ENCODE results near the gene VSIR. TPM values are rescaled to one million over a fixed set of nuclear protein-coding genes. Genes with fewer than 3 reads are reported as not detected.

The VSIR gene
- total and polyA plus RNA-seq, 2 donors (not counting 1 experiment from before 2014, with no cell fraction given) = 40.5 to 61.2 TPM

DNA sequence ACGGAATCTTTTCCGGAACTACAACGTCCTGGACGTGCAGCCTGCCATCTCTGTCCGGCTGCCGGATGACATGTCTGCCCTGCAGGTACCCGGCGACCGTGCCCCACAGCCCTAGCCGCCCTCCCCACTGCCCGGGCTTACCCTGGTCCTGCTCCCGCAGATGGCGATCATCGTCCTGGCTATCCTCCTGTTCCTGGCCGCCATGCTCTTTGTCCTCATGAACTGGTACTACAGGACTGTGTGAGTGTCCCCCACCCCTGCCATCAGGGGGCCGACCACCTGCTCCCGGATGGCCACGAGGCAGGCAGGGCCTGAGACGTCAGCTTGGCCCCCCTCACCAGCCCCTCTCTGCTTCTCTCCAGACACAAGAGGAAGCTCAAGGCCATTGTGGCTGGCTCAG lies 38.0 kb upstream of the VSIR start:
- H3K36me3 ChIP-seq (replicated peaks in 1 of 2; ENCODE audit: control extremely low read depth in 1 of 2, control insufficient read depth in 1 of 2, extremely low read depth in 1 of 2, insufficient read depth in 2 of 2, low read length in 1 of 2) = peaks cover 0 to 10% of the 10 kb centered on the region in 2 experiments
- Mint-ChIP-seq H3K9me3 (ENCODE audit: insufficient read depth) (no peaks in the 10 kb centered on the region), H3K4me1 (peaks cover 6% of the 10 kb centered on the region), H3K27me3 (peaks cover 4% of the 10 kb centered on the region), H3K4me3 (no peak overlapping the region), H3K27ac (no peak overlapping the region)
- H4K20me1 ChIP-seq (ENCODE audit: control insufficient read depth, insufficient read depth, low read length, poor library complexity, severe bottlenecking) = no peaks in the 10 kb centered on the region
- no peak overlapping the region for H3K4me3 ChIP-seq (ENCODE audit: control extremely low read depth in 1 of 5, extremely low read depth in 1 of 5, insufficient read depth in 1 of 5, low read depth in 2 of 5, low read length in 4 of 5)
- H3K79me2 ChIP-seq (ENCODE audit: control insufficient read depth, insufficient read depth, low read length) = no peaks in the 10 kb centered on the region
- intact Hi-C loops (cut with micrococcal nuclease) = loop anchor here (5.0 kb wide), 1 partner anchor 429 kb away; no protein-coding TSS in a partner anchor
- no peak overlapping the region for H3K4me2 ChIP-seq (replicated peaks; ENCODE audit: low read depth, low read length, poor library complexity, severe bottlenecking)
- ATAC-seq (ENCODE audit: low read depth) (no peak), DNase-seq (no peak)
- H3K27me3 ChIP-seq (replicated peaks in 1 of 4; ENCODE audit: control extremely low read depth in 1 of 4, control insufficient read depth in 3 of 4, insufficient read depth in 4 of 4, low read length in 3 of 4) = no peaks in the 10 kb centered on the region
- ChIA-PET POLR2A (interaction anchor here (0.5 to 2.4 kb wide), 5 partner anchors 82 to 426 kb away, joined by 3 to 14 read pairs (median 4); no protein-coding TSS in a partner anchor), CTCF (interaction anchor here (0.6 to 8.6 kb wide), 41 partner anchors 10 to 508 kb away, joined by 3 to 106 read pairs (median 6); partner anchors contain the start of genes CDH23, SLC29A3 and VSIR)
- peaks cover 0 to 1% (median 0%) of the 10 kb centered on the region in 3 donors for H3K9me3 ChIP-seq (ENCODE audit: control extremely low read depth in 1 of 3, control insufficient read depth in 2 of 3, insufficient read depth in 1 of 3, low read length in 2 of 3)
- no peak overlapping the region for H2AFZ ChIP-seq (ENCODE audit: insufficient read depth, low read depth, low read length, poor library complexity, severe bottlenecking)
- 82% methylated on average over 18 of the region's 19 CpGs for WGBS (ENCODE audit: insufficient coverage)
- no peak for TF ChIP-seq EZH2 (IDR thresholded peaks at IDR 0.05; ENCODE audit: borderline replicate concordance, insufficient read depth, low read depth, low read length, poor library complexity, severe bottlenecking)
- TF ChIP-seq, protein P1, sequence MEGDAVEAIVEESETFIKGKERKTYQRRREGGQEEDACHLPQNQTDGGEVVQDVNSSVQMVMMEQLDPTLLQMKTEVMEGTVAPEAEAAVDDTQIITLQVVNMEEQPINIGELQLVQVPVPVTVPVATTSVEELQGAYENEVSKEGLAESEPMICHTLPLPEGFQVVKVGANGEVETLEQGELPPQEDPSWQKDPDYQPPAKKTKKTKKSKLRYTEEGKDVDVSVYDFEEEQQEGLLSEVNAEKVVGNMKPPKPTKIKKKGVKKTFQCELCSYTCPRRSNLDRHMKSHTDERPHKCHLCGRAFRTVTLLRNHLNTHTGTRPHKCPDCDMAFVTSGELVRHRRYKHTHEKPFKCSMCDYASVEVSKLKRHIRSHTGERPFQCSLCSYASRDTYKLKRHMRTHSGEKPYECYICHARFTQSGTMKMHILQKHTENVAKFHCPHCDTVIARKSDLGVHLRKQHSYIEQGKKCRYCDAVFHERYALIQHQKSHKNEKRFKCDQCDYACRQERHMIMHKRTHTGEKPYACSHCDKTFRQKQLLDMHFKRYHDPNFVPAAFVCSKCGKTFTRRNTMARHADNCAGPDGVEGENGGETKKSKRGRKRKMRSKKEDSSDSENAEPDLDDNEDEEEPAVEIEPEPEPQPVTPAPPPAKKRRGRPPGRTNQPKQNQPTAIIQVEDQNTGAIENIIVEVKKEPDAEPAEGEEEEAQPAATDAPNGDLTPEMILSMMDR (IDR thresholded peaks at IDR 0.05) = no peak
- no peak overlapping the region for H3K9ac ChIP-seq (ENCODE audit: low read length)
- peaks cover 5 to 11% of the 10 kb centered on the region in 2 donors for H3K4me1 ChIP-seq (ENCODE audit: control insufficient read depth in 2 of 2, insufficient read depth in 2 of 2, low read length in 2 of 2)
- no peak overlapping the region for H3K27ac ChIP-seq (ENCODE audit: low read length in 2 of 2)

DNA sequence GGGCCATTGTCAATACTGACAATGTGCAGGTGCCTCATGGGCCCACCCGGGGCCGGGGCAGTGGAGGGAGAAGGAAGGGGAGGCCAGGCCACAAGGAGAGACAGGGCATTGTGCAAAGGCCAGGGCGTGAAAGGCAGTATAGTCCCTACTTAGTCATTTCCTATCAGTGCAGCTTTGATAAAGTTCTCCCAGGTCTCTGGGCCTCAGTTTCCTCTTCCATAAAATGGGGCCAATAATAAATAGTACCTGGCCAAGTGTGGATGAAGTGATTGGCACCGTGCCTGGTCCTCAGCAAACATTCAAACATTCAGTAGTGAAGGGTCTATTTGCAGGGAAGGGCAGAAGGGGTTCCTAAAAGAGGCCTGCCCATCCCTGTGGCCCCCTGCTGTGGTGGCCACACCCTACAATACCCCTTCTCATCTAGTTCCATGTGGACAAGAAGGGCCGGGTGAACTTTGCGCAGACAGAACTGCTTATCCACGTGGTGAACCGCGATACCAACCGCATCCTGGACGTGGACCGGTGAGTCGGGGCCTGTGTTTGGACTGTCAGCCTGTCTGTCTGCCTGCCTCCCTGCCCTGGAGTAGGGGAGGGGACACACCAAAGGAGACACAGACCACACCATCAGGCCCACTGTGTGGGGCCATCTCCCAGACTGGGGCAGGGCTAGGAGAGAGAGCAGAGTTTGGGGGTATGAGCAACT lies 36.9 kb upstream of the VSIR start:
- Histone ChIP-seq H3K27me3 (replicated peaks in 1 of 4; ENCODE audit: control extremely low read depth in 1 of 4, control insufficient read depth in 3 of 4, insufficient read depth in 4 of 4, low read length in 3 of 4) (no peaks in the 10 kb centered on the region), H3K9ac (ENCODE audit: low read length) (no peak overlapping the region), H3K36me3 (replicated peaks in 1 of 2; ENCODE audit: control extremely low read depth in 1 of 2, control insufficient read depth in 1 of 2, extremely low read depth in 1 of 2, insufficient read depth in 2 of 2, low read length in 1 of 2) (peaks cover 0 to under 1% of the 10 kb centered on the region in 2 experiments), H4K20me1 (ENCODE audit: control insufficient read depth, insufficient read depth, low read length, poor library complexity, severe bottlenecking) (no peaks in the 10 kb centered on the region), H3K4me1 (ENCODE audit: control insufficient read depth in 2 of 2, insufficient read depth in 2 of 2, low read length in 2 of 2) (peaks cover 5 to 11% of the 10 kb centered on the region in 2 donors), H3K4me2 (replicated peaks; ENCODE audit: low read depth, low read length, poor library complexity, severe bottlenecking) (no peak overlapping the region), H3K79me2 (ENCODE audit: control insufficient read depth, insufficient read depth, low read length) (no peaks in the 10 kb centered on the region), H3K27ac (ENCODE audit: low read length in 2 of 2) (no peak overlapping the region), H3K9me3 (ENCODE audit: control extremely low read depth in 1 of 3, control insufficient read depth in 2 of 3, insufficient read depth in 1 of 3, low read length in 2 of 3) (peaks cover 0 to 6% (median 0%) of the 10 kb centered on the region in 3 donors), H2AFZ (ENCODE audit: insufficient read depth, low read depth, low read length, poor library complexity, severe bottlenecking) (no peak overlapping the region), H3K4me3 (ENCODE audit: control extremely low read depth in 1 of 5, extremely low read depth in 1 of 5, insufficient read depth in 1 of 5, low read depth in 2 of 5, low read length in 4 of 5) (no peak overlapping the region)
- intact Hi-C loops (cut with micrococcal nuclease) = loop anchor here (5.0 kb wide), 1 partner anchor 428 kb away; no protein-coding TSS in a partner anchor
- 89% methylated on average over 12 of the region's 13 CpGs for WGBS (ENCODE audit: insufficient coverage)
- Mint-ChIP-seq H3K4me3 (no peak overlapping the region), H3K27ac (no peak overlapping the region), H3K27me3 (peaks cover 4% of the 10 kb centered on the region), H3K4me1 (peaks cover 6% of the 10 kb centered on the region), H3K9me3 (ENCODE audit: insufficient read depth) (no peaks in the 10 kb centered on the region)
- no peak for ATAC-seq (ENCODE audit: low read depth)
- ChIA-PET POLR2A (no interaction called here), CTCF (interaction anchor here (0.7 to 8.6 kb wide), 13 partner anchors 25 to 496 kb away, joined by 4 to 106 read pairs (median 15); partner anchors contain the start of gene VSIR)
- DNase-seq = no peak
- TF ChIP-seq, protein P1 (IDR thresholded peaks at IDR 0.05) = no peak
- TF ChIP-seq EZH2 (IDR thresholded peaks at IDR 0.05; ENCODE audit: borderline replicate concordance, insufficient read depth, low read depth, low read length, poor library complexity, severe bottlenecking) = no peak
